GM12865 (cell line): ENCODE measurements around the gene FSTL4.

Experiments
- DNase-seq: peaks from one replicate; pipeline ENCODE4 v3.0.0; 2010; ENCODE audit warnings: low read depth
- H3K4me3 ChIP-seq: 2 replicates; pipeline ENCODE4 v1.5.1; 2011; ENCODE audit warnings: mild to moderate bottlenecking, low read depth, low read length, control low read depth
- CTCF ChIP-seq: IDR thresholded peaks from 2 replicates; pipeline ENCODE4 v1.5.1; 2011; ENCODE audit warnings: low read length, control low read depth, low read depth, inconsistent platforms; ENCODE audit not compliant: insufficient read depth; ENCODE audit errors: missing control alignments

Gene FSTL4

DNA sequence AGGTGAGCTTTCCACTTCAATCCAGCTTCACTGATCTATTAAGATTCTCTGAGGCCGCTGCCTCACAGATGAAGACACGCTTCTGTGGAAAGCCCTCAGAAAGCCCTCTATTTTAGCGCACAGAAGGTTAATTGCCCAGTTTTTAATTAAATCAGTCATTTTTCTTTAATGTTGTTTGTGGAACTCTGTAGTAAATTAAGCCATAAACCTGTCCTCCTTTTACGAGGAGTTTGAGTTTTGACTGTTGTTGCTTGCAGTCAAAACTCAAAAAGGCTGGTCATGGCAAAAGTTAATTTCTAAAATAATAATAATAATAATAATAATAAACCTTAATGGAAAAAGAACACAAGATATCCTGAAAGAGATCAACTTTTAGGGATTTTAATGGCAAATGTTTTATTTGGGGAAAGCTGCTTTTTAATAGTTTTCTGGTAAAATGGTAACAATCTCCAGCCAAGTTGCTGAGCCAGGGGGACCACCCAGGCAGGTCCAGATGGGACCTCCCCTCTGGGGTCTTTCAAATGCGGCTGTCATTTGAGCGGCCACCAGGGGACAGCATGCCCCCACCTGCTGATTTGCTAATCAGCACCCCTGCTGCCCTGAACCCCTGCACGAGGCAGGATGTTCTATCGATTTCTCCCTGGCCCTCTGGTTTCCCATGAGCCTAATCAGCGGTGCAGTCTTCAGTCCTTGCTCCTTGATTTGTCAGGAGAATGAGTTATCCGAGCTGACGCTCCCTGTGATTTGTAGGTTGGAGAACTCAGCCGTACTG, 247.2 kb downstream of the FSTL4 start:
- H3K4me3 ChIP-seq = no peak overlapping the region
- TF ChIP-seq CTCF = peak; percentile 31
- DNase-seq = no peak

DNA sequence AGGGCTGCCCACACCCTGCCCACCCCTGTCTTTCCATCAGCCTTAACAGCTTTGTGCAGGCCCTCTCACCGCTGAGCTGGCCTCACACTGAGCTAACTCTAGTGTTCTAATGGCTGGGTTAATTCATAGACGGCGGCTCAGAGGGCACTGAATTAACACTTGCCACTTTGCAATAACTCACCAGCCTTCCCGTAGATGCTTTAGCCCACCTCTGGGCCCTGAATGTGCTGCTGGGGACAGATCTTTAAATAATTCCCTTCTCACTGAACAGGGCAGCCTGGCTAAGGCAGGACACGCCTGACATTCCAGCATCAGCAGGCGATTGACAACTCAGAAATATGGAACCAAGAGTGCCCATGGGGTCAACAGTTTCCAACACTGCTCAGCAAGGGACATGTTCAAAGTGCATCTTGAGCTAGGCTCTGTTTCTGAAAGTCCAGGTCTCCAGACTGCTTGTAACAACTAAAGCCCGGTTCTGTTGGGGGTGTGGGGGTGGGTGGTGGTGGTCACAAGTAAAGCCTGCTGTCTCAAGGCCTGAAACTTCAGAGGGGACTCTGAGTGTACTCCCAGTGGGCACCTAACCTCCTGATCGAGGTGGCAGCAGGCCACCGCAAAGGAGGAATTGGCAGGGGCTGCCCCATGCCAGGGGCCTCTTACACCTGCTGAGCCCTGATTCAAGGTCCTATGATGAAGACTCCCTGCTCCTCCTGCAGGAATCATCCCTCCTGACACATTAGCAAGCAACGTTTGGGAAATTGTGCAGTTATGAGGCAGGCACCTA, 248.3 kb downstream of the FSTL4 start:
- no peak for DNase-seq
- no peak for TF ChIP-seq CTCF
- no peak overlapping the region for H3K4me3 ChIP-seq

GRCh38 chr5:133362438-133362837, 249.9 kb downstream of the FSTL4 start:
- no peak overlapping the region for H3K4me3 ChIP-seq
- TF ChIP-seq CTCF = no peak
- DNase-seq = no peak

DNA sequence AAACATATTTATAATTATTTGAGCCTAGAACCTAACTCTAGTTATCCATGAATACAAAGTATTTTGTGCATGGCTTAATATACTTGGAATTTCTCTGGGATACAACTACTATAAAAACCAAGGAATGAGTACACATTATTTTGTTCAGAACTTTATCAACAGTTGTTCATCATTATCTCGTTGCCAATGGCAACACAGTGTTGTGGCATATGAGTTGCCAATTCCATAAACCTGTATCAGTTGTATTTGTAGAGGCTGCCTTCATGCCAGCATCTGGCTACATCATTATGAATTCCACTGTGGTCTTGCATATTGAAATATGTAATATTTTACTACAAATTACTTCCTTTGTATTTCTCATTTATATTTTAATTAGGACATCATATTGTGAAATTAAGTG, 250.4 kb downstream of the FSTL4 start:
- no peak for TF ChIP-seq CTCF
- no peak overlapping the region for H3K4me3 ChIP-seq
- DNase-seq = no peak

DNA sequence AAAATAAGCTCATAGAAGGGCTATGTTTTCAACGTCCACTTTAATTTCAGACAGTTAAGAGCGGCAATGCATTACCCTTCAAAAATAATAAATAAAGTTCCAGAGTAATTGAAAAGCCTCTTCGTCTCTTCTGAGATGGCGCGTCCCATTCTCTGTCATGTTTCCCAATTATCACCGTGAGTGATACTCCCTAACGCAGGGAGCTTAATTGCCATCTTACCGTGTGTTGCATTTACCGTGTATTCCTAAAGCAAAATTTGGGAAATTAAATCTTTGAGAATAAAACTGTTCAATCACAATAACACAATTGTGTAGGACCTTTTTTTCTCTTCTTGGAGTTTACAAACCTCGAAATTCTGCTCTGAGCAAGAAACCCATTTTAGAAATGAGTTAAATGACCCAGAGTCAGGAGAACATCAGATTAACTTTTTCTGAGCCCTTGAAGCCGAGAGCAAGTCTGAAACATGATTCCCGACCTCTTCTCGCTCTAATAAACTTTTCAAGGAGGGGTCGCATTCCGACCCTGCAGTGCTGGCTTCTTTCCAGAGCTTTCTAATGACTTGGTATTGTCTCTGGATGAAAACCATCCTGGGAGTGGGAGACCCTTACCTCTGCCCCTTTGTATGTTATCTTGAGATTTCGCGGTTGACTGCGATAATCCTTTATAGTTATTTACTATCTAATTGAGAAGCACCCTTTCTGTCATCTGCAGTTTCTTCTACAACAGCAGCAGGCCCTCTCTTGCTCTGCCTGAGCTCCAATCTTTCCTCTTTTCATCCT, 251.5 kb downstream of the FSTL4 start:
- DNase-seq = no peak
- TF ChIP-seq CTCF = no peak
- H3K4me3 ChIP-seq = no peak overlapping the region

- TF ChIP-seq CTCF = no peak
- H3K4me3 ChIP-seq = no peak overlapping the region
- no peak for DNase-seq
These were observed 252.5 kb downstream of the FSTL4 start for GRCh38 chr5:133359861-133360260.
